ENCODE results near the gene UBE2I. TPM values are rescaled to one million over a fixed set of nuclear protein-coding genes. Genes with fewer than 3 reads are reported as not detected.

The UBE2I gene
- total RNA-seq, 1 experiment from 2014 or later, result 212 TPM

DNA sequence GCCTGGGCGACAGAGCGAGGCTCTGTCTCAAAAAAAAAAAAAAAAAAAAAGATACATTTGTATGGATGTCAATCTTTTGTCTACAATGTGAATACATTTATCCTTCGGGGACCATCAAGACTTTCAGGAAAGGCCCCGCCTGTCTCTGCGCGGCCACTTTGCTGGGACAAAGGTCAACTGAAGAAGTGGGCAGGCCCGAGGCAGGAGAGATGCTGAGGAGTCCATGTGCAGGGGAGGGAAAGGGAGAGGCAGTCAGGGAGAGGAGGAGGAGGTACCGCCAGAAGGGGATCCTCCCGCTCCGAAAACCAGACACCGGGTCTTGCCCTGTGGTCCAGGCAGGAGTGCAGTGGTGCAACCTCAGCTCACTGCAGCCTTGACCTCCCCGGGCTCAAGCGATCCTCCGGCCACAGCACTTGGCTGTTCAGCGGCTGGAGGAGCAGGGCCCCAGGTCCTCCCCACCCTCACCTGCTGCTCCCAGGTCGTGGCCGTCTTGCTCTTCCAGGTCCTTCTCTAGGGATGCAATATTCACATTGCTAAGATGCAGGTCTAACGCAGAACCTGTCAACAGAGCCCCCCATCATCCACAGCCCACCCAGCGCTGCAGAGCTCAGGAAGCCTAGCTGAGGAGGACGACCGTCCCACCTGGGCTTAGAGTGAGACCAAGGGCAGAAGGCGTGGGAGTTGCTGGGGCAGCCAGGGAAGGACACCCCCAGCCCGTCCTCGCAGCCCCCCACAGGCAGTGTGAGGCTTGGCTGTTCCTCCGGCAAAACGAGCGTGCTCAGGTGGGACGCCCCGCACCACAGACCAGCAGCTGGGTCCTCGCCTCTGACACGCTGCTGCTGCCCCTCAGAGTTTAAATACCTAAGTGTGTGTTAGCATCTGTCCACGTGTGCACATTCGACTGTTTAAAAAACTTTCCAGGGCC, 61.9 kb downstream of the UBE2I start:
- H3K4me2 ChIP-seq (ENCODE audit: low read length), result no peak overlapping the region
- H3K9ac ChIP-seq (ENCODE audit: low read length), result no peak overlapping the region
- H3K4me3 ChIP-seq (replicated peaks in 1 of 2; ENCODE audit: low read depth in 1 of 2, low read length in 2 of 2), result no peak overlapping the region
- DNase-seq (ENCODE audit: low read depth, low spot score), result no peak
- ChIA-PET CTCF (interaction anchor here (1.2 kb wide), 1 partner anchor 7 kb away, joined by 3 read pairs; no protein-coding TSS in a partner anchor), POLR2A (no interaction called here), RAD21 (ENCODE audit: low non-redundant PET in 1 of 2, low total read pairs in 2 of 2, uncharacterized antibody in 2 of 2, unreplicated experiment in 2 of 2) (no interaction called here)
- H3K27me3 ChIP-seq (ENCODE audit: insufficient read depth, low read length), result no peaks in the 10 kb centered on the region
- TF ChIP-seq JUND (IDR thresholded peaks at IDR 0.05) (no peak), POLR2AphosphoS5 (IDR thresholded peaks at IDR 0.05; ENCODE audit: low read depth, low read length) (no peak), ELF1 (IDR thresholded peaks at IDR 0.05; ENCODE audit: borderline replicate concordance, low read depth) (no peak), SIN3A (IDR thresholded peaks at IDR 0.05; ENCODE audit: low read depth) (no peak), CBX3 (IDR thresholded peaks at IDR 0.05; ENCODE audit: low read depth) (no peak), TCF7L2 (IDR thresholded peaks at IDR 0.05; ENCODE audit: borderline replicate concordance, extremely low read depth, insufficient read depth, insufficient read length) (no peak), FOSL1 (IDR thresholded peaks at IDR 0.05; ENCODE audit: low read depth) (no peak), EGR1 (IDR thresholded peaks at IDR 0.05; ENCODE audit: low read depth) (no peak), YY1 (IDR thresholded peaks at IDR 0.05; ENCODE audit: extremely low read depth, insufficient replicate concordance, low read depth, low read length) (no peak), POLR2A (IDR thresholded peaks at IDR 0.05; ENCODE audit: borderline replicate concordance, extremely low read depth, insufficient read depth, insufficient read length) (no peak), RAD21 (IDR thresholded peaks at IDR 0.05; ENCODE audit: low read depth) (no peak), EZH2phosphoT487 (IDR thresholded peaks at IDR 0.05; ENCODE audit: borderline replicate concordance) (no peak)
- TF ChIP-seq, protein P1, sequence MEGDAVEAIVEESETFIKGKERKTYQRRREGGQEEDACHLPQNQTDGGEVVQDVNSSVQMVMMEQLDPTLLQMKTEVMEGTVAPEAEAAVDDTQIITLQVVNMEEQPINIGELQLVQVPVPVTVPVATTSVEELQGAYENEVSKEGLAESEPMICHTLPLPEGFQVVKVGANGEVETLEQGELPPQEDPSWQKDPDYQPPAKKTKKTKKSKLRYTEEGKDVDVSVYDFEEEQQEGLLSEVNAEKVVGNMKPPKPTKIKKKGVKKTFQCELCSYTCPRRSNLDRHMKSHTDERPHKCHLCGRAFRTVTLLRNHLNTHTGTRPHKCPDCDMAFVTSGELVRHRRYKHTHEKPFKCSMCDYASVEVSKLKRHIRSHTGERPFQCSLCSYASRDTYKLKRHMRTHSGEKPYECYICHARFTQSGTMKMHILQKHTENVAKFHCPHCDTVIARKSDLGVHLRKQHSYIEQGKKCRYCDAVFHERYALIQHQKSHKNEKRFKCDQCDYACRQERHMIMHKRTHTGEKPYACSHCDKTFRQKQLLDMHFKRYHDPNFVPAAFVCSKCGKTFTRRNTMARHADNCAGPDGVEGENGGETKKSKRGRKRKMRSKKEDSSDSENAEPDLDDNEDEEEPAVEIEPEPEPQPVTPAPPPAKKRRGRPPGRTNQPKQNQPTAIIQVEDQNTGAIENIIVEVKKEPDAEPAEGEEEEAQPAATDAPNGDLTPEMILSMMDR (IDR thresholded peaks at IDR 0.05 in 2 of 3, conservative IDR thresholded peaks at IDR 0.05 in 1 of 3; ENCODE audit: borderline replicate concordance in 1 of 3, insufficient read depth in 1 of 3, low read depth in 2 of 3, low read length in 2 of 3), result no peak
- TF ChIP-seq, protein P2, sequence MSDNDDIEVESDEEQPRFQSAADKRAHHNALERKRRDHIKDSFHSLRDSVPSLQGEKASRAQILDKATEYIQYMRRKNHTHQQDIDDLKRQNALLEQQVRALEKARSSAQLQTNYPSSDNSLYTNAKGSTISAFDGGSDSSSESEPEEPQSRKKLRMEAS (IDR thresholded peaks at IDR 0.05), result no peak
- TF ChIP-seq, protein P3, sequence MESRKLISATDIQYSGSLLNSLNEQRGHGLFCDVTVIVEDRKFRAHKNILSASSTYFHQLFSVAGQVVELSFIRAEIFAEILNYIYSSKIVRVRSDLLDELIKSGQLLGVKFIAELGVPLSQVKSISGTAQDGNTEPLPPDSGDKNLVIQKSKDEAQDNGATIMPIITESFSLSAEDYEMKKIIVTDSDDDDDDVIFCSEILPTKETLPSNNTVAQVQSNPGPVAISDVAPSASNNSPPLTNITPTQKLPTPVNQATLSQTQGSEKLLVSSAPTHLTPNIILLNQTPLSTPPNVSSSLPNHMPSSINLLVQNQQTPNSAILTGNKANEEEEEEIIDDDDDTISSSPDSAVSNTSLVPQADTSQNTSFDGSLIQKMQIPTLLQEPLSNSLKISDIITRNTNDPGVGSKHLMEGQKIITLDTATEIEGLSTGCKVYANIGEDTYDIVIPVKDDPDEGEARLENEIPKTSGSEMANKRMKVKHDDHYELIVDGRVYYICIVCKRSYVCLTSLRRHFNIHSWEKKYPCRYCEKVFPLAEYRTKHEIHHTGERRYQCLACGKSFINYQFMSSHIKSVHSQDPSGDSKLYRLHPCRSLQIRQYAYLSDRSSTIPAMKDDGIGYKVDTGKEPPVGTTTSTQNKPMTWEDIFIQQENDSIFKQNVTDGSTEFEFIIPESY (IDR thresholded peaks at IDR 0.05; ENCODE audit: extremely low read depth, insufficient replicate concordance, low read length), result no peak
- peaks cover 8% of the 10 kb centered on the region; the same call in 1 of the 2 replicates for H3K79me2 ChIP-seq (ENCODE audit: insufficient read depth, low read length)
- H3K9me3 ChIP-seq (ENCODE audit: control insufficient read depth in 1 of 2, insufficient read depth in 1 of 2, low read depth in 1 of 2, low read length in 2 of 2), result no peaks in the 10 kb centered on the region
- intact Hi-C loops (cut with micrococcal nuclease), result no loop called here
- no peak for ATAC-seq
- no peak overlapping the region; the same call in 1 of the 2 replicates for H3K27ac ChIP-seq (ENCODE audit: low read depth, low read length)
- H4K20me1 ChIP-seq (ENCODE audit: insufficient read depth), result no peaks in the 10 kb centered on the region
- no peaks in the 10 kb centered on the region for H3K4me1 ChIP-seq (ENCODE audit: control insufficient read depth in 1 of 2, insufficient read depth in 2 of 2, low read length in 2 of 2)
- no peak overlapping the region for H2AFZ ChIP-seq (ENCODE audit: low read depth, low read length, poor library complexity, severe bottlenecking)
- no peaks in the 10 kb centered on the region for H3K9me2 ChIP-seq (ENCODE audit: insufficient read depth)
- H3K36me3 ChIP-seq (ENCODE audit: control insufficient read depth in 1 of 2, insufficient read depth in 2 of 2, low read length in 2 of 2), result peaks cover 6 to 13% of the 10 kb centered on the region in 2 experiments; a peak in 2 of 4 replicates
- BruUV-seq (replicated peaks), result no TSS peak

Measured in HCT116 (cell line).